ENCODE results near the gene CIDEB. TPM values are rescaled to one million over a fixed set of nuclear protein-coding genes. Genes with fewer than 3 reads are reported as not detected.

The CIDEB gene
- total RNA-seq, 1 experiment from 2014 or later = 0.18 TPM

- no TSS peak for BruUV-seq (replicated peaks)
- Histone ChIP-seq H3K9me3 (ENCODE audit: control insufficient read depth, insufficient read depth, low read depth, low read length) (no peaks in the 10 kb centered on the region), H3K4me1 (ENCODE audit: control insufficient read depth, insufficient read depth, low read length) (peaks cover 3% of the 10 kb centered on the region; the same call in 1 of the 2 replicates), H3K4me3 (ENCODE audit: low read depth in 2 of 2, low read length in 2 of 2) (peak overlapping the region; percentile 81 to 82), H3K36me3 (ENCODE audit: control insufficient read depth, insufficient read depth, low read length) (no peaks in the 10 kb centered on the region), H3K27me3 (ENCODE audit: control insufficient read depth, insufficient read depth, low read length) (no peaks in the 10 kb centered on the region), H3K27ac (ENCODE audit: low read length) (peak overlapping the region; percentile 85)
- TF ChIP-seq SIN3A (IDR thresholded peaks at IDR 0.05; ENCODE audit: borderline replicate concordance, insufficient read depth, low read depth, low read length) (no peak), POLR2AphosphoS5 (IDR thresholded peaks at IDR 0.05; ENCODE audit: low read depth, low read length) (no peak), TCF7L2 (IDR thresholded peaks at IDR 0.05; ENCODE audit: low read depth, low read length) (no peak), CTCF (IDR thresholded peaks at IDR 0.05) (no peak), REST (IDR thresholded peaks at IDR 0.05; ENCODE audit: insufficient read depth in 1 of 2, low read depth in 2 of 2, low read length in 1 of 2) (no peak)
- in situ Hi-C loops (cut with HindIII; ENCODE audit: low pct_unique_long_range_greater_than_20kb, low sequenced_read_pairs) = no loop called here
- intact Hi-C loops (cut with micrococcal nuclease; ENCODE audit: unreplicated experiment) = no loop called here
- DNase-seq (ENCODE audit: low read depth, low spot score) = no peak
- ChIA-PET CTCF (no interaction called here), POLR2A (no interaction called here)
- no peak; the same call in 1 of the 2 replicates for ATAC-seq
Measured at GRCh38 chr14:24271834-24272263, 35.9 kb downstream of the CIDEB start.

GRCh38 chr14:24271134-24271833 is 36.5 kb downstream of the CIDEB start, which contains the start of gene RABGGTA:
RABGGTA (minus strand) TSS chr14:24271597; CDS start chr14:24271115, 482 bp downstream.
- TF ChIP-seq TCF7L2 (IDR thresholded peaks at IDR 0.05; ENCODE audit: low read depth, low read length) (peak; percentile 18; the same call in 1 of the 2 replicates), SIN3A (IDR thresholded peaks at IDR 0.05; ENCODE audit: borderline replicate concordance, insufficient read depth, low read depth, low read length) (no peak), REST (IDR thresholded peaks at IDR 0.05; ENCODE audit: insufficient read depth in 1 of 2, low read depth in 2 of 2, low read length in 1 of 2) (peak in 1 of 2 experiments; percentile 37; a peak in 1 of 4 replicates), CTCF (IDR thresholded peaks at IDR 0.05) (peak; percentile 86), POLR2AphosphoS5 (IDR thresholded peaks at IDR 0.05; ENCODE audit: low read depth, low read length) (peak; percentile 70; the same call in 1 of the 2 replicates)
- BruUV-seq (replicated peaks) = no TSS peak
- peaks cover 3% of the 10 kb centered on the region; the same call in 1 of the 2 replicates for H3K4me1 ChIP-seq (ENCODE audit: control insufficient read depth, insufficient read depth, low read length)
- POLR2A ChIA-PET = no interaction called here
- H3K36me3 ChIP-seq (ENCODE audit: control insufficient read depth, insufficient read depth, low read length) = no peaks in the 10 kb centered on the region
- H3K4me3 ChIP-seq (ENCODE audit: low read depth in 2 of 2, low read length in 2 of 2) = peak within 1 kb of the TSS; percentile 81 to 82
- no peaks in the 10 kb centered on the region for H3K9me3 ChIP-seq (ENCODE audit: control insufficient read depth, insufficient read depth, low read depth, low read length)
- in situ Hi-C loops (cut with HindIII; ENCODE audit: low pct_unique_long_range_greater_than_20kb, low sequenced_read_pairs) = no loop called here
- ATAC-seq (peak; percentile 99), DNase-seq (ENCODE audit: low read depth, low spot score) (peak; percentile 25)
- CTCF ChIA-PET = interaction anchor here (0.6 to 1.4 kb wide), 4 partner anchors 29 to 162 kb away, joined by 3 to 6 read pairs (median 4); partner anchors contain the start of gene TINF2
- H3K27me3 ChIP-seq (ENCODE audit: control insufficient read depth, insufficient read depth, low read length) = no peaks in the 10 kb centered on the region
- intact Hi-C loops (cut with micrococcal nuclease; ENCODE audit: unreplicated experiment) = no loop called here
- peak within 1 kb of the TSS; percentile 85 for H3K27ac ChIP-seq (ENCODE audit: low read length)
